Heart left ventricle (tissue), 13 donors: Measurements from ENCODE around the gene DVL1.

Source experiments
- CTCF ChIP-seq, 12 donors: fragments of 200-600 bp; sonication (generic) in 4 of 12; IDR thresholded peaks; one replicate each; pipeline versions ENCODE4 v1.5.0 to v1.8.0; 2018 to 2022; ENCODE audit warnings: antibody characterized with exemption in 12 of 12, mild to moderate bottlenecking in 5 of 12
- POLR2A ChIP-seq, 2 donors: fragments of 450-650 bp; IDR thresholded peaks; one replicate each; pipeline ENCODE4 v1.6.1; 2017; ENCODE audit warnings: antibody characterized with exemption in 2 of 2, mild to moderate bottlenecking in 2 of 2, moderate library complexity in 2 of 2
- donor health status: ischemic (EF 13 %, LVEDD 7.1; RV severe dilation, severe dysfunction).
- donor health status: DM: no; HTN: yes; CAD: no.
- donor health status: DM: no; HTN: no; CAD: no.
- donor health status: ischemic (EF 25% LVEDD 6.9; RV normal size, moderate dysfunction).
- donor health status: ischemic (EF 25% LVEDD 5.7; RV mildly dilated, moderate dysfunction).
- donor health status: ischemic (EF 35%, LVEDD 5.7; RV mildly dilated, moderate dysfunction).
- donor health status: nonischemic (EF 11% LVEDD 7.7; RV severe dilation, severe dysfunction).
- donor health status: DM: yes; HTN: yes; CAD: no.
- donor health status: PGD.
- donor health status: ischemic (EF 29% LVEDD 5.4; RV normal size, mild dysfunction).
- donor health status: nonischemic (EF 23%, LVEDD 6.1; RV moderate dilation, normal function).

GRCh38 chr1:1335792-1336248, 13.4 kb downstream of the DVL1 start:
- TF ChIP-seq CTCF (IDR thresholded peaks at IDR 0.05) (no peak), POLR2A (IDR thresholded peaks at IDR 0.05) (no peak)
